NCI-H345 (cell line): ENCODE measurements around the gene URI1.

Experiments
- DNase-seq: peaks from one replicate; lab custom pipeline; 2025; lab: John Stamatoyannopoulos, UW

Gene URI1

GRCh38 chr19:30059741-30060457 lies 117.9 kb downstream of the URI1 start:
- no peak for DNase-seq

- DNase-seq: no peak
These were observed 118.6 kb downstream of the URI1 start for GRCh38 chr19:30060531-30061222.

GRCh38 chr19:30061223-30062064 lies 119.4 kb downstream of the URI1 start:
- no peak for DNase-seq

GRCh38 chr19:30062065-30062906 lies 120.2 kb downstream of the URI1 start:
- DNase-seq: no peak

GRCh38 chr19:30062907-30063649 lies 121.0 kb downstream of the URI1 start:
- DNase-seq: no peak

- no peak for DNase-seq
These were observed 121.8 kb downstream of the URI1 start for GRCh38 chr19:30063650-30064347.

- DNase-seq: no peak
These were observed 122.3 kb downstream of the URI1 start for GRCh38 chr19:30064348-30064699.

GRCh38 chr19:30064771-30065494 lies 122.9 kb downstream of the URI1 start:
- no peak for DNase-seq

GRCh38 chr19:30065680-30066606 lies 123.9 kb downstream of the URI1 start:
- no peak for DNase-seq
